H1 (cell line): ENCODE data around the gene EGF. TPM values are rescaled to one million over a fixed set of nuclear protein-coding genes. Genes with fewer than 3 reads are reported as not detected.
A peak's percentile ranks its signal among the peaks of the same experiment; 100 is the strongest.

Source experiments
- CTCF ChIA-PET: fragments of 300-600 bp; sonication (Branson Sonifier 250); formaldehyde crosslinking; loops from one replicate; lab custom pipeline; 2021; ENCODE audit not compliant: partially characterized antibody; lab: Charles Lee
- POLR2A ChIA-PET: fragments of 300-600 bp; sonication (Branson Sonifier 250); formaldehyde crosslinking; loops from one replicate; lab custom pipeline; 2021; ENCODE audit warnings: inconsistent platforms; ENCODE audit not compliant: partially characterized antibody; lab: Charles Lee
- DNase-seq, 2 experiments: peaks; one replicate each; pipeline versions ENCODE4 v3.0.0 to v3.0.0-alpha.2; 2010 to 2022; ENCODE audit warnings: low spot score in 2 of 2, low read depth in 1 of 2, mixed read lengths in 1 of 2
- FAIRE-seq: peaks from 2 replicates; lab custom pipeline; 2011; peaks lifted over from hg19 to GRCh38; lab: Jason Lieb, UNC
- H2AFZ ChIP-seq: 2 replicates; pipeline ENCODE4 v1.8.1; 2012; ENCODE audit warnings: low read length, inconsistent platforms
- H2AK5ac ChIP-seq: 2 replicates; pipeline ENCODE4 v1.6.1; 2013; ENCODE audit warnings: low read depth, low read length
- H2BK120ac ChIP-seq: replicated peaks from 2 replicates; pipeline ENCODE3; 2013; ENCODE audit warnings: low read depth, low read length, inconsistent platforms
- H2BK12ac ChIP-seq: 2 replicates; pipeline ENCODE4 v1.6.1; 2013; ENCODE audit warnings: low read depth, low read length
- H2BK15ac ChIP-seq: 2 replicates; pipeline ENCODE4 v1.6.1; 2013; ENCODE audit warnings: low read length
- H2BK20ac ChIP-seq: 2 replicates; pipeline ENCODE4 v1.6.1; 2013; ENCODE audit warnings: low read length
- H2BK5ac ChIP-seq: 2 replicates; pipeline ENCODE4 v1.6.1; 2013; ENCODE audit warnings: low read depth, low read length
- H3K14ac ChIP-seq: 2 replicates; pipeline ENCODE4 v1.6.1; 2013; ENCODE audit warnings: inconsistent platforms; ENCODE audit not compliant: insufficient read length
- H3K18ac ChIP-seq: 2 replicates; pipeline ENCODE4 v1.6.1; 2013; ENCODE audit warnings: low read length; ENCODE audit errors: extremely low read depth
- H3K23ac ChIP-seq: 2 replicates; pipeline ENCODE4 v1.6.1; 2013; ENCODE audit warnings: inconsistent platforms; ENCODE audit not compliant: insufficient read length
- H3K23me2 ChIP-seq: 2 replicates; pipeline ENCODE4 v1.6.1; 2013; ENCODE audit warnings: low read depth, low read length
- H3K27ac ChIP-seq: 2 replicates; pipeline ENCODE4 v1.6.1; 2011; ENCODE audit warnings: low read depth, low read length, inconsistent platforms
- H3K27me3 ChIP-seq, 4 experiments: replicated peaks in 1 of 4; 1 replicate in 1 of 4; 2 replicates in 3 of 4; pipeline versions ENCODE4 v1.6.1 to v1.8.1; 2011 to 2013; ENCODE audit warnings: low read length in 3 of 4, mild to moderate bottlenecking in 3 of 4, inconsistent platforms in 2 of 4, mixed read lengths in 2 of 4, moderate library complexity in 1 of 4; ENCODE audit not compliant: control insufficient read depth in 3 of 4, insufficient read depth in 3 of 4; ENCODE audit errors: extremely low read depth in 1 of 4
- H3K36me3 ChIP-seq, 4 experiments: 2 replicates each; pipeline versions ENCODE4 v1.6.1 to v1.8.1; 2011 to 2013; ENCODE audit warnings: mild to moderate bottlenecking in 4 of 4, low read length in 3 of 4, moderate library complexity in 2 of 4, control low read depth in 1 of 4, inconsistent platforms in 1 of 4; ENCODE audit not compliant: insufficient read depth in 4 of 4, control insufficient read depth in 2 of 4
- H3K4ac ChIP-seq: replicated peaks from 2 replicates; pipeline ENCODE3; 2013; ENCODE audit warnings: low read length, low read depth, mixed read lengths, inconsistent platforms; ENCODE audit not compliant: insufficient read length
- H3K4me1 ChIP-seq, 4 experiments: replicated peaks in 1 of 4; 1 replicate in 1 of 4; 2 replicates in 3 of 4; pipeline versions ENCODE4 v1.6.1 to v1.8.1; 2011 to 2013; ENCODE audit warnings: low read length in 3 of 4, inconsistent platforms in 2 of 4, mixed read lengths in 1 of 4; ENCODE audit not compliant: insufficient read depth in 4 of 4, control insufficient read depth in 3 of 4
- H3K4me2 ChIP-seq, 2 experiments: 2 replicates each; pipeline versions ENCODE4 v1.6.1 to v1.8.1; 2011 to 2013; ENCODE audit warnings: low read depth in 2 of 2, low read length in 2 of 2, control low read depth in 1 of 2, inconsistent platforms in 1 of 2, mild to moderate bottlenecking in 1 of 2; ENCODE audit not compliant: insufficient read depth in 1 of 2
- H3K4me3 ChIP-seq, 4 experiments: fragments of 200-600, 300-600 bp in 1 of 4; sonication (generic), shearing (Covaris generic), sonication (Bioruptor Twin) in 1 of 4; 2 replicates each; pipeline versions ENCODE4 v1.5.1 to v1.8.1; 2011 to 2016; ENCODE audit warnings: low read length in 4 of 4, low read depth in 3 of 4, control low read depth in 2 of 4, inconsistent platforms in 2 of 4, mild to moderate bottlenecking in 2 of 4, mixed read lengths in 1 of 4, moderate library complexity in 1 of 4; ENCODE audit not compliant: insufficient read depth in 2 of 4; ENCODE audit errors: extremely low read depth in 1 of 4
- H3K56ac ChIP-seq: replicated peaks from 2 replicates; pipeline ENCODE3; 2013; ENCODE audit warnings: low read depth, mild to moderate bottlenecking, mixed read lengths, low read length, inconsistent platforms; ENCODE audit not compliant: insufficient read length
- H3K79me1 ChIP-seq: 2 replicates; pipeline ENCODE4 v1.6.1; 2013; ENCODE audit warnings: low read depth, low read length, control low read depth
- H3K79me2 ChIP-seq, 2 experiments: 2 replicates each; pipeline versions ENCODE4 v1.6.1 to v1.8.1; 2012 to 2013; ENCODE audit warnings: low read length in 2 of 2, mild to moderate bottlenecking in 2 of 2, inconsistent platforms in 1 of 2; ENCODE audit not compliant: insufficient read depth in 2 of 2, control insufficient read depth in 1 of 2
- H3K9ac ChIP-seq, 4 experiments: replicated peaks in 1 of 4; 1 replicate in 1 of 4; 2 replicates in 3 of 4; pipeline versions ENCODE4 v1.6.1 to v1.8.1; 2011 to 2013; ENCODE audit warnings: low read depth in 3 of 4, low read length in 3 of 4, control low read depth in 2 of 4, mild to moderate bottlenecking in 2 of 4, moderate library complexity in 2 of 4, inconsistent platforms in 1 of 4; ENCODE audit errors: extremely low read depth in 1 of 4
- H3K9me3 ChIP-seq, 2 experiments: 2 replicates each; pipeline versions ENCODE4 v1.6.1 to v1.8.1; 2012 to 2013; ENCODE audit warnings: mild to moderate bottlenecking in 2 of 2, moderate library complexity in 2 of 2, control low read depth in 1 of 2, inconsistent platforms in 1 of 2, low read depth in 1 of 2, low read length in 1 of 2, mixed read lengths in 1 of 2; ENCODE audit not compliant: insufficient read depth in 2 of 2
- H4K20me1 ChIP-seq, 2 experiments: replicated peaks in 1 of 2; 2 replicates each; pipeline versions ENCODE3 to v1.8.1; 2011 to 2013; ENCODE audit warnings: inconsistent platforms in 2 of 2, low read length in 2 of 2, mild to moderate bottlenecking in 1 of 2; ENCODE audit not compliant: insufficient read depth in 2 of 2, control insufficient read depth in 1 of 2
- H4K5ac ChIP-seq: 2 replicates; pipeline ENCODE4 v1.6.1; 2013; ENCODE audit warnings: low read length, low read depth, mixed read lengths, inconsistent platforms; ENCODE audit not compliant: insufficient read length
- H4K8ac ChIP-seq: 2 replicates; pipeline ENCODE4 v1.8.0; 2013; ENCODE audit warnings: mild to moderate bottlenecking, moderate library complexity, low read length, inconsistent platforms; ENCODE audit not compliant: insufficient read depth; ENCODE audit errors: extremely low read depth
- H4K91ac ChIP-seq: replicated peaks from 2 replicates; pipeline ENCODE3; 2013; ENCODE audit warnings: low read length, mixed read lengths, inconsistent platforms; ENCODE audit not compliant: insufficient read length
- SAP30 ChIP-seq: fragments of 300-600 bp; sonication (generic); IDR thresholded peaks from 2 replicates; pipeline ENCODE4 v1.7.1; 2012; ENCODE audit warnings: low read length, moderate library complexity, mild to moderate bottlenecking, inconsistent platforms; ENCODE audit not compliant: insufficient read depth, insufficient replicate concordance
- TEAD4 ChIP-seq: IDR thresholded peaks from 2 replicates; pipeline ENCODE4 v1.6.1; 2012; ENCODE audit warnings: low read depth, low read length, inconsistent platforms, mixed read lengths
- WGBS, 2 experiments: shearing (Covaris generic) in 1 of 2; methylation state at CpG; one replicate each; pipeline versions ENCODE4 v1.1.6 to v1.1.7; 2013 to 2015; ENCODE audit warnings: low lambda C conversion rate in 2 of 2, mixed read lengths in 2 of 2, inconsistent platforms in 1 of 2, low coverage in 1 of 2, missing lambda C conversion rate in 1 of 2; ENCODE audit not compliant: insufficient replicate concordance in 2 of 2, insufficient coverage in 1 of 2, insufficient read length in 1 of 2; ENCODE audit errors: extremely low coverage in 1 of 2, missing lambda C conversion rate in 1 of 2; 5-methylcytosine and 5-hydroxymethylcytosine counted together
- polyA plus RNA-seq, 7 experiments: library from polyadenylated mRNA; depleted of rRNA in 3 of 7; stranded (reverse) in 5 of 7; unstranded in 2 of 7; fragments of >200 nt in 5 of 7; fragments of 200-250 nt in 2 of 7; gene quantifications; 1 replicate in 5 of 7; 2 replicates in 1 of 7; 4 replicates in 1 of 7; pipeline versions ENCODE4 v1.2.1 to v1.2.3, GENCODE V29; 2011 to 2013; ENCODE audit warnings: missing spikeins in 2 of 7, mixed read lengths in 2 of 7
- total RNA-seq: library from RNA; stranded (reverse); fragmentation: NEBNext Ultra II Directional; extraction: Animal tissue kit (Norgen Biotek cat#: 25700); gene quantifications from 2 replicates; pipeline ENCODE4 v1.2.1, GENCODE V29; 2021

Gene EGF
- total and polyA plus RNA-seq, 2 of the 8 experiments (the other 6 are each of a cell fraction or from before 2014, with no cell fraction given), result 1.5 to 2.6 TPM

- H3K27ac ChIP-seq, result no peak overlapping the region
- no peak overlapping the region for H2AFZ ChIP-seq
- ChIA-PET CTCF (interaction anchor here (0.6 to 2.4 kb wide), 9 partner anchors 9 to 1921 kb away, joined by 3 to 10 read pairs (median 3); no protein-coding TSS in a partner anchor), POLR2A (interaction anchor here (1.0 kb wide), 1 partner anchor 38 kb away, joined by 4 read pairs; no protein-coding TSS in a partner anchor)
- FAIRE-seq (no peak), DNase-seq (no peak)
- 74% methylated on average over 10 of the region's 13 CpGs; no CpG with 5 or more reads in 1 of the 2 experiments for whole genome bisulfite sequencing, 2 experiments
- no peak overlapping the region for H2BK5ac ChIP-seq
- no peak overlapping the region for H4K8ac ChIP-seq
- no peak overlapping the region for H3K4me3 ChIP-seq
- H3K56ac ChIP-seq, result no peak overlapping the region
- no peak overlapping the region for H2BK120ac ChIP-seq
- no peak overlapping the region for H3K23ac ChIP-seq
- no peak overlapping the region for H2AK5ac ChIP-seq
- no peak overlapping the region for H4K5ac ChIP-seq
- no peak overlapping the region for H3K4ac ChIP-seq
- no peaks in the 10 kb centered on the region for H3K79me2 ChIP-seq
- H3K4me2 ChIP-seq, result no peak overlapping the region
- no peak overlapping the region for H4K91ac ChIP-seq
- no peak overlapping the region for H3K14ac ChIP-seq
- no peaks in the 10 kb centered on the region for H3K23me2 ChIP-seq
- H3K27me3 ChIP-seq, result no peaks in the 10 kb centered on the region
- no peaks in the 10 kb centered on the region for H4K20me1 ChIP-seq
- TF ChIP-seq SAP30, result no peak
- peak; percentile 38; the same call in 1 of the 2 replicates for TF ChIP-seq TEAD4
- TF ChIP-seq, all 59 proteins: peak for 1
- H2BK20ac ChIP-seq, result no peak overlapping the region
- H3K36me3 ChIP-seq, result peaks cover 0 to 4% (median 0%) of the 10 kb centered on the region in 4 experiments; a peak in 1 of 8 replicates
- H2BK15ac ChIP-seq, result no peak overlapping the region
- H3K4me1 ChIP-seq, result no peaks in the 10 kb centered on the region
- no peaks in the 10 kb centered on the region for H3K79me1 ChIP-seq
- no peak overlapping the region for H3K18ac ChIP-seq
- H3K9me3 ChIP-seq, result no peaks in the 10 kb centered on the region
- no peak overlapping the region for H3K9ac ChIP-seq
- no peak overlapping the region; the same call in 1 of the 2 replicates for H2BK12ac ChIP-seq
Measured at GRCh38 chr4:110042545-110043517, 130.1 kb downstream of the EGF start.
